GM18520 (cell line): Measurements from ENCODE around the gene GNA14.
"Not testable (repeated sequence)": the region's sequence is repeated elsewhere in the genome, so short reads cannot be mapped to it uniquely, and the experiment has no call there.

Source experiments
- ATAC-seq: cut with Tn5 transposase; IDR thresholded peaks from one replicate; pipeline ENCODE4 v1.9.1; 2021; ENCODE audit not compliant: unreplicated experiment

The GNA14 gene

GRCh38 chr9:77421506-77422265, 226.4 kb downstream of the GNA14 start:
- ATAC-seq: no peak

DNA sequence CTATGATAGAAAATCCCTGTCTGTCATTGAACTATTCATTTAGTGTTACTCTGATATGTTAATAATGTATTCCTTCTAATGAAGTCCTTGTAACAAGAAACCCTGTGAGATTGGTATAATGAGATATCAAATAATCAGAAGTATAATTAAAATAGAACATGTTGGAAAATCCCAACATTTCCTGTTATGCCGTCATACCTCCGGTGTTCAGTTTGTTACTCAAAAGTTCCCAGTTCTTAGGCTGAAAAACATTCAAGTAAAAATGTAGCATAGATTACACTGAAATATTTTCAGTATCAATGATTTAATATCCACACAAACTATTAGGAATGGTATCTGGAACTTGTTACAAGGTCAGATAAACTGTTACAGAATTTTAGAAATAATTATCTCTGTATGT, 227.5 kb downstream of the GNA14 start:
- ATAC-seq: no peak

DNA sequence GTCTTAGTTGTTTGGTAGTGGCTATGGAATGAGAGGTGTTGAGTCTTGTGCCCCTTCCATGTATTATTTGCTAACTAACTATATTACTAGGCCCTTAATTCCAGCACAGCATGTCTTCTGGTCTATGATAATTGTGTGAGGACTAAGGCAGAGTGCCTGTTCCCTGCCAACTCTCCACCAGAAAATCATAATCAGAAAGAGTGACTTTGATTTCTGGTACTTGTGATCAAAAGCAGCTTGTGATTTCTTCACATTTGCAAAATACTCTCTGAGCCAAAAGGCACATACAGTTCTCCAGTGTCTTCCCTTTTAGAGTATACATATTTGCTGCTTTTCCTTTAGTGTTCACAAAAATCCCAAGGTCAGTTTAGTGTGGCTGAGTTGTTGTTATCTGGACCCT, 229.9 kb downstream of the GNA14 start:
- no peak for ATAC-seq

DNA sequence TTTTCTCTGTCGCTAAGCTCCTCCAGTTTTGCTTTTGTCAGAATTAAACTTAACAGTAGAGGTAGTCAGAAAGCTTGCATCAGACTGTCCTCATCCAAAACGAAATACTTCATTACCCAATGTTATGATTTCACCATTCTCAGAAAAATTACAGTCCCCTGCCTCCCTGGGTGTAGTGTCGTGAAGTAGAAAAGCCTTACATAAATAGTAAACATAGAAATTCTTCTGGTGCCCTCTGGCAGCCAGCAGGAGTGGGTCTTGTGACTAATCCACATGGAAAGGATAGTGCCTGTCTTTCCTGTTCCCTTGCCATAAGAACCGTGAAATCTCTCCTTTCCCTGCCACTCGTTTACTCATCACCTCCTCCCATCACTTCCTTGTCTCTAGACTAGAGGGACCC, 230.6 kb downstream of the GNA14 start:
- ATAC-seq: no peak

GRCh38 chr9:77408521-77408920, 239.6 kb downstream of the GNA14 start:
- not testable (repeated sequence) for ATAC-seq

DNA sequence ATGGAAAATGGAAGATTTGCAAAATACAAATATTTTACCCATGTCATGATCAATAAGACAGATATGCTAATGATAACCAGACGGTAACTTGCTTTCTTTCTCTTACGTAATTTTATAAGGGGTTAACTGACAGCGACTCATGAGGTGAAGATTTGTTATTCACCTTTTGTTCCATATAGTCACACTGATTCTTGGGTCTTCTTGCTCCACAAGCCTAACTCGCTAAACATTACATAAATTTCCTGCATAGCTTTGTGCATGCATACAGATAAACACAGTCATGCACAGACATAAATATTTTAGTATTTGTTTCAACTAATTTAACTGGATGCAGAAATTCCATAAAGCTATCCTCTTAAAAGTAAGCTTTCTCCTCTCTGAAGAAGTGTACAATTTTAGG, 244.9 kb downstream of the GNA14 start:
- no peak for ATAC-seq

- ATAC-seq: no peak
Measured at GRCh38 chr9:77402286-77402685, 245.8 kb downstream of the GNA14 start.

DNA sequence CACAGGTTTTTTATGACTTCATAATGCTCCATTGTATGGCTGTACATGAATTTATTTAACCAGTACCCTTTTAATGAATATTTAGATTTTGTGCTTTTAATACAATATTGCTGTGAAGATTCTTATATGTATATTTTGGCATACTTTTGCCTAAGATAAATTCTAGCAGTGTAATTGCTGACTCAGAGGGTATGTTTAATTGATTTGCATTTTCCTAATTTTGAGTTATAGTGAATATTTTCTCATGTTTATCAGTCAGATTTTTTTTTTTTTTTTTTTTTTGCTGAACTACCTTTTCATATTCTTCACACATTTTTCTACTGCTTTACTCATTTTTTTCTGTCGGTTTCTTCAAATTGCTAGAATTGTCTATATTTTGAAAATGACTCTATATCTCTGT, 248.2 kb downstream of the GNA14 start:
- ATAC-seq: no peak

GRCh38 chr9:77398581-77398980, 249.5 kb downstream of the GNA14 start:
- ATAC-seq: not testable (repeated sequence)

DNA sequence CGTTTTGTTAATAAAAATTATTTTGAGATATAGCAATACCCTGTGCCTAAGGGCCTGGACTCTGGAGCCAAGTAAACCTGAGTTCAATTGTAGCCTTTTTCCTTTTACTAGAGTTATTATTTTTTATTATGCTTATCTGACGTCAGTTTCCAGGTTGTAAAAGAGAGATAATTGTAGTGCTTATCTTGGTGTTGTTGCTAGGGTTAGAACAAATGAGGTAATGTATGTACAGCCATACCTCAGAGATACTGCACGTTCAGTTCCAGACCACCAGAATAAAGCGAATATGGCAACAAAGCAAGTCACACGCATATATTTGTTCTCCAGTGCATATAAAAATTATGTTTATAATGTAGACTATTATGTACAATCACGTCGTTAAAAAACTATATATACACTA, 255.8 kb downstream of the GNA14 start:
- ATAC-seq: no peak

- ATAC-seq: no peak
Measured at GRCh38 chr9:77391834-77392233, 256.3 kb downstream of the GNA14 start.

DNA sequence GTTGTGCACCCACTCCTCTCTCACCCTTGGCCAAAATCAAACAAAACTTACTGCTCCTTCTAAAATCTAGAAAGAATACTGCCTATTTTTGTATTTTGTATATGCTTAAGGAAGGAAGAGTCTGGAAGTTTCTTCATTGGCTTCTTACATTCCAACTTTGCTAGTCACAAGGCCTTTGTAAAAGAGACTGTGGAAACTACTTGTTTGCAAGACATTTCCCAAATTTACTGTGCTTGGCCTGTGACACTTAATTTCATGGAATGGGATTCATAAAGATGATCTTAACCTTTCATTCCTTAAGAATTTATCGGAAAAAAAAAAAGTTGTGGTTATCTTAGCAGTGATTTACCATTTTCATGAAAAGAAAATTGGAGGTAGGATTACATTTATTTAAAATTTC, 261.9 kb downstream of the GNA14 start:
- ATAC-seq: no peak

GRCh38 chr9:77384406-77384805, 263.7 kb downstream of the GNA14 start:
- no peak for ATAC-seq

- ATAC-seq: no peak
Measured at GRCh38 chr9:77375956-77376532, 272.1 kb downstream of the GNA14 start.

- ATAC-seq: no peak
Measured at GRCh38 chr9:77374266-77374665, 273.9 kb downstream of the GNA14 start.
